GM12878 (cell line): ENCODE measurements around the gene BIRC6. TPM values are rescaled to one million over a fixed set of nuclear protein-coding genes. Genes with fewer than 3 reads are reported as not detected.

Experiments
- ATAC-seq: fragments of 200-7000 bp; cut with Tn5 transposase; 3 replicates; pipeline ENCODE4 v1.9.1; 2020; ENCODE audit warnings: mild to moderate bottlenecking, moderate library complexity
- BruUV-seq: library from RNA; stranded (reverse); fragments of 400-500 nt; replicated peaks from 2 replicates; lab custom pipeline; 2021; lab: Mats Ljungman, UMichigan
- CTCF ChIA-PET: fragments of 300-600 bp; sonication (Branson Sonifier 250); formaldehyde crosslinking; extraction: SDS; loops from one replicate; lab custom pipeline; 2021; ENCODE audit warnings: inconsistent platforms; lab: Yijun Ruan, JAX
- POLR2A ChIA-PET: fragments of 350-600 bp; formaldehyde crosslinking; extraction: SDS; loops from one replicate; lab custom pipeline; 2021; ENCODE audit warnings: inconsistent platforms; lab: Charles Lee
- RAD21 ChIA-PET: fragments of 300-600 bp; sonication (Branson Sonifier 250); formaldehyde crosslinking; loops from one replicate; lab custom pipeline; 2023; ENCODE audit warnings: antibody characterized with exemption; ENCODE audit not compliant: unreplicated experiment; lab: Charles Lee
- SMC1A ChIA-PET: fragments of 300-600 bp; sonication (Branson Sonifier 250); formaldehyde crosslinking; loops from one replicate; lab custom pipeline; 2023; ENCODE audit not compliant: unreplicated experiment, uncharacterized antibody; lab: Charles Lee
- DNase-seq: peaks from one replicate; pipeline ENCODE4 v3.0.0-alpha.2; 2011; ENCODE audit warnings: low read depth, low spot score
- FAIRE-seq: peaks from 3 replicates; lab custom pipeline; 2011; peaks lifted over from hg19 to GRCh38; lab: Jason Lieb, UNC
- H2AFZ ChIP-seq: 2 replicates; pipeline ENCODE4 v1.6.0; 2011; ENCODE audit warnings: low read depth, low read length, control low read depth; ENCODE audit not compliant: control insufficient read depth
- H3K27ac ChIP-seq: 2 replicates; pipeline ENCODE4 v1.5.1; 2011; ENCODE audit warnings: control low read depth; ENCODE audit not compliant: control insufficient read depth, insufficient read depth
- H3K27me3 ChIP-seq, 2 experiments: replicated peaks in 1 of 2; 2 replicates each; pipeline versions ENCODE4 v1.6.0 to v1.6.1; 2011; ENCODE audit warnings: low read length in 1 of 2; ENCODE audit not compliant: control insufficient read depth in 2 of 2, insufficient read depth in 2 of 2
- H3K36me3 ChIP-seq, 2 experiments: 2 replicates each; pipeline ENCODE4 v1.5.1; 2011; ENCODE audit warnings: low read length in 1 of 2; ENCODE audit not compliant: control insufficient read depth in 2 of 2, insufficient read depth in 2 of 2
- H3K4me1 ChIP-seq: 2 replicates; pipeline ENCODE4 v1.6.1; 2011; ENCODE audit warnings: mild to moderate bottlenecking, low read length, moderate library complexity, mixed read lengths; ENCODE audit not compliant: control insufficient read depth, insufficient read depth
- H3K4me2 ChIP-seq: 2 replicates; pipeline ENCODE4 v1.6.0; 2011; ENCODE audit warnings: control low read depth; ENCODE audit not compliant: control insufficient read depth, insufficient read depth
- H3K4me3 ChIP-seq: fragments of 200-600 bp; sonication (generic); 2 replicates; pipeline ENCODE4 v1.5.1; 2016
- H3K79me2 ChIP-seq: 2 replicates; pipeline ENCODE4 v1.6.0; 2011; ENCODE audit warnings: low read length; ENCODE audit not compliant: control insufficient read depth, insufficient read depth
- H3K9ac ChIP-seq: 2 replicates; pipeline ENCODE4 v1.8.0; 2011; ENCODE audit warnings: low read length, control low read depth, mixed read lengths; ENCODE audit not compliant: control insufficient read depth, insufficient read depth
- H3K9me3 ChIP-seq: replicated peaks from 3 replicates; pipeline ENCODE4 v1.5.1; 2011; ENCODE audit warnings: mild to moderate bottlenecking, low read length; ENCODE audit not compliant: control insufficient read depth, insufficient read depth
- H4K20me1 ChIP-seq: 2 replicates; pipeline ENCODE4 v1.6.0; 2011; ENCODE audit not compliant: control insufficient read depth, insufficient read depth
- BACH1 ChIP-seq: fragments of 450-650 bp; IDR thresholded peaks from 2 replicates; pipeline ENCODE4 v1.6.1; 2017; ENCODE audit warnings: mild to moderate bottlenecking, borderline replicate concordance
- SP1 ChIP-seq: IDR thresholded peaks from one replicate; pipeline ENCODE4 v1.6.1; 2011; ENCODE audit warnings: low read depth, low read length
- SPI1 ChIP-seq: IDR thresholded peaks from 2 replicates; pipeline ENCODE4 v1.6.1; 2011; ENCODE audit warnings: low read depth, mild to moderate bottlenecking, low read length, moderate library complexity, borderline replicate concordance; ENCODE audit not compliant: insufficient read depth
- WGBS: methylation state at CpG from one replicate; pipeline ENCODE4 v1.1.6; 2016; ENCODE audit warnings: low lambda C conversion rate; ENCODE audit not compliant: insufficient replicate concordance, insufficient coverage; ENCODE audit errors: missing lambda C conversion rate; 5-methylcytosine and 5-hydroxymethylcytosine counted together
- in situ Hi-C: fragments of 300-500 bp; cut with MboI; formaldehyde crosslinking; loops from 9 replicates; pipeline ENCODE4 v1.14.3; 2018; ENCODE audit warnings: mixed read lengths
- intact Hi-C: fragments of 100-400 bp; cut with micrococcal nuclease; formaldehyde crosslinking; loops from one replicate; pipeline ENCODE4 v1.14.2; 2022; ENCODE audit not compliant: unreplicated experiment
- polyA plus RNA-seq, 11 experiments: library from polyadenylated mRNA; depleted of rRNA in 4 of 11; unstranded in 6 of 11; stranded (reverse) in 5 of 11; fragments of >200 nt; fragmentation: Nextera tagmentation in 4 of 11; fragmentation: Illumina TruSeq in 1 of 11; extraction: Ambion mirVana in 4 of 11; extraction: Trizol in 1 of 11; gene quantifications; 1 replicate in 1 of 11; 2 replicates in 10 of 11; pipeline versions ENCODE4 v1.2.1 to v1.2.3, GENCODE V29; 2011 to 2016; ENCODE audit warnings: inconsistent platforms in 2 of 11, missing spikeins in 2 of 11, low read depth in 1 of 11
- total RNA-seq, 4 experiments: library from RNA; depleted of rRNA in 3 of 4; stranded (reverse); fragments of >200 nt in 3 of 4; fragmentation: Illumina TruSeq in 1 of 4; extraction: Trizol in 1 of 4; gene quantifications; 2 replicates each; pipeline versions ENCODE4 v1.2.1 to v1.2.3, GENCODE V29; 2013 to 2021
- TF ChIP-seq, protein P1 (sequence below): IDR thresholded peaks from 2 replicates; pipeline ENCODE4 v1.6.1; 2011; ENCODE audit warnings: low read depth, low read length, improper control_type of control experiment, borderline replicate concordance

BIRC6 gene
- total and polyA plus RNA-seq, 10 of the 15 experiments (the other 5 are each of a cell fraction or from before 2014, with no cell fraction given), result 18.8 to 118 (median 55.0) TPM

DNA sequence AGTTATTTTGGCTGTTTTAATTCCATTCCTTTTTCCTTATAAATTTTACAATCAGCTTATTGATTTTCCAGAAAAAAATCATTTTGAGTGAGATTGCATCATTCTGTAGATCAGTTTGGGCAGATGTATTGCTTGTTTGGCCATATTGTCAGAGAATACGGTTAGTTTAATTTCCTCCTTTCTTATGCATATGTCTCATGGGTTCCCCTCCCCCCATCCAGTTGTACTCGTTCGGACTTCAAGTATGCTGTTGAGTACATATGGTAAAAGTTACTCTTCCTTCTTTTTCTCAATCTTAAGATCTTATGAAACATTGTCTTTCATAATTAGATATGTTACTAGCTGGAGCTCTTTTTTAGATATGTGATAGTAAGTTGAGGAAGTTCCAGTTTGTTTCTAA is 139.8 kb downstream of the BIRC6 start:
- H3K79me2 ChIP-seq, result no peaks in the 10 kb centered on the region
- no peak overlapping the region for H2AFZ ChIP-seq
- no peaks in the 10 kb centered on the region for H4K20me1 ChIP-seq
- TF ChIP-seq SP1, result no peak
- TF ChIP-seq, protein P1, sequence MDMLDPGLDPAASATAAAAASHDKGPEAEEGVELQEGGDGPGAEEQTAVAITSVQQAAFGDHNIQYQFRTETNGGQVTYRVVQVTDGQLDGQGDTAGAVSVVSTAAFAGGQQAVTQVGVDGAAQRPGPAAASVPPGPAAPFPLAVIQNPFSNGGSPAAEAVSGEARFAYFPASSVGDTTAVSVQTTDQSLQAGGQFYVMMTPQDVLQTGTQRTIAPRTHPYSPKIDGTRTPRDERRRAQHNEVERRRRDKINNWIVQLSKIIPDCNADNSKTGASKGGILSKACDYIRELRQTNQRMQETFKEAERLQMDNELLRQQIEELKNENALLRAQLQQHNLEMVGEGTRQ, result no peak
- no TSS peak for BruUV-seq
- no peaks in the 10 kb centered on the region for H3K27me3 ChIP-seq
- FAIRE-seq (no peak), ATAC-seq (no peak), DNase-seq (no peak)
- SMC1A ChIA-PET, result interaction anchor here (1.3 kb wide), 1 partner anchor 25 kb away, joined by 4 read pairs; no protein-coding TSS in a partner anchor
- no peak overlapping the region for H3K27ac ChIP-seq
- in situ Hi-C loops (no loop called here), intact Hi-C loops (no loop called here)
- POLR2A ChIA-PET, result no interaction called here
- no peak overlapping the region for H3K9ac ChIP-seq
- H3K4me2 ChIP-seq, result no peak overlapping the region
- CTCF ChIA-PET, result interaction anchor here (0.9 kb wide), 1 partner anchor 10 kb away, joined by 4 read pairs; no protein-coding TSS in a partner anchor
- peaks cover 2 to 23% of the 10 kb centered on the region in 2 experiments for H3K36me3 ChIP-seq
- no peaks in the 10 kb centered on the region for H3K9me3 ChIP-seq
- RAD21 ChIA-PET, result no interaction called here
- H3K4me3 ChIP-seq, result no peak overlapping the region
- WGBS, result 100% methylated on average over 3 of the region's 3 CpGs
- no peaks in the 10 kb centered on the region for H3K4me1 ChIP-seq

DNA sequence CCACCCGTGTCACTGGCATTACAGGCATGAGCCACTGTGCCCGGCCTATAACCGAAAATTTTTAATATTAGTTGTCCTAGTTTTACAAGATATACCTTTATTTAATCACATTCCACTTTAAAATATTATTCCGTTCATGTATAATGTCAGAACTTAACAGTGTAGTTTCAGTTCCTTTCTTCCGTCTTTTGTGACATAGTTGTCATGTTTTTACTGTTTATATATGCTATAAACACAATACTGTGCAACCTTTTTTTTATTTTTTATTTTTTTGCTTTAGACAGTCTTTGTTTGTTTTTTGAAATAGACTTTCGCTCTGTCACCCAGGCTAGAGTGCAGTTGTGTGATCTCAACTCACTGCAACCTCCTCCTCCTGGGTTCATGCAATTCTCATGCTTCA is 141.5 kb downstream of the BIRC6 start:
- no peak overlapping the region for H3K27ac ChIP-seq
- peaks cover 2 to 28% of the 10 kb centered on the region in 2 experiments for H3K36me3 ChIP-seq
- intact Hi-C loops (no loop called here), in situ Hi-C loops (no loop called here)
- no peak for DNase-seq
- TF ChIP-seq BACH1 (no peak), SPI1 (peak; percentile 56; the same call in 1 of the 2 replicates)
- WGBS, result 91% methylated on average over 6 of the region's 6 CpGs
- no peak overlapping the region for H3K4me3 ChIP-seq
- H3K9ac ChIP-seq, result no peak overlapping the region
- ATAC-seq, result peak; percentile 24; the same call in 2 of the 3 replicates
- H2AFZ ChIP-seq, result no peak overlapping the region
- ChIA-PET POLR2A (no interaction called here), RAD21 (no interaction called here), SMC1A (interaction anchor here (0.6 to 1.2 kb wide), 2 partner anchors 9 to 323 kb away, joined by 3 to 4 read pairs; no protein-coding TSS in a partner anchor), CTCF (no interaction called here)
- BruUV-seq, result no TSS peak
- H3K27me3 ChIP-seq, result no peaks in the 10 kb centered on the region
- FAIRE-seq, result peak; percentile 44
- H3K9me3 ChIP-seq, result no peaks in the 10 kb centered on the region
- no peaks in the 10 kb centered on the region for H4K20me1 ChIP-seq
- H3K4me1 ChIP-seq, result no peaks in the 10 kb centered on the region
- no peak overlapping the region for H3K4me2 ChIP-seq
- no peaks in the 10 kb centered on the region for H3K79me2 ChIP-seq
